Measurements from ENCODE around the gene ATP6V1C2.
"Not testable (repeated sequence)": the region's sequence is repeated elsewhere in the genome, so short reads cannot be mapped to it uniquely, and the experiment has no call there.

ATP6V1C2 gene

GRCh38 chr2:10814571-10815331 is 93.3 kb downstream of the ATP6V1C2 start:
- no peaks in the 10 kb centered on the region for H3K27me3 ChIP-seq (ENCODE audit: insufficient read depth, low read length)
- WGBS: 78% methylated on average over 16 of the region's 16 CpGs
- H3K27ac ChIP-seq (ENCODE audit: low read depth, low read length): peak overlapping the region; percentile 9; the same call in 1 of the 2 replicates
- no peak overlapping the region for H3K4me3 ChIP-seq (ENCODE audit: low read length)
- H3K4me1 ChIP-seq (ENCODE audit: insufficient read depth, low read length): peaks cover 23% of the 10 kb centered on the region
- H3K9me3 ChIP-seq (ENCODE audit: insufficient read depth, low read depth, low read length): no peaks in the 10 kb centered on the region
- H3K36me3 ChIP-seq (ENCODE audit: insufficient read depth, low read length): peaks cover 7% of the 10 kb centered on the region; the same call in 1 of the 2 replicates
- H3K9ac ChIP-seq (ENCODE audit: low read depth, low read length): 0 out of 2 replicates have a peak overlapping the region, but pooled peaks have one; percentile 19

- no peak overlapping the region for H3K9ac ChIP-seq (ENCODE audit: low read depth, low read length)
- WGBS: 43% methylated on average over 5 of the region's 5 CpGs
- H3K9me3 ChIP-seq (ENCODE audit: insufficient read depth, low read depth, low read length): no peaks in the 10 kb centered on the region
- H3K27me3 ChIP-seq (ENCODE audit: insufficient read depth, low read length): no peaks in the 10 kb centered on the region
- H3K27ac ChIP-seq (ENCODE audit: low read depth, low read length): no peak overlapping the region
- H3K4me3 ChIP-seq (ENCODE audit: low read length): no peak overlapping the region
- H3K4me1 ChIP-seq (ENCODE audit: insufficient read depth, low read length): peaks cover 9% of the 10 kb centered on the region
- no peaks in the 10 kb centered on the region for H3K36me3 ChIP-seq (ENCODE audit: insufficient read depth, low read length)
Measured at GRCh38 chr2:10817413-10817812, 96.0 kb downstream of the ATP6V1C2 start.

GRCh38 chr2:10818305-10818704 is 96.9 kb downstream of the ATP6V1C2 start:
- H3K36me3 ChIP-seq (ENCODE audit: insufficient read depth, low read length); H3K27me3 ChIP-seq (ENCODE audit: insufficient read depth, low read length); H3K9ac ChIP-seq (ENCODE audit: low read depth, low read length); H3K4me1 ChIP-seq (ENCODE audit: insufficient read depth, low read length); H3K4me3 ChIP-seq (ENCODE audit: low read length); H3K27ac ChIP-seq (ENCODE audit: low read depth, low read length); H3K9me3 ChIP-seq (ENCODE audit: insufficient read depth, low read depth, low read length): not testable (repeated sequence)
- 96% methylated on average over 2 of the region's 3 CpGs for WGBS

GRCh38 chr2:10818984-10819383 is 97.6 kb downstream of the ATP6V1C2 start:
- 79% methylated on average over 3 of the region's 3 CpGs for WGBS
- no peak overlapping the region for H3K4me3 ChIP-seq (ENCODE audit: low read length)
- no peaks in the 10 kb centered on the region for H3K36me3 ChIP-seq (ENCODE audit: insufficient read depth, low read length)
- H3K9ac ChIP-seq (ENCODE audit: low read depth, low read length): no peak overlapping the region
- H3K27ac ChIP-seq (ENCODE audit: low read depth, low read length): no peak overlapping the region
- no peaks in the 10 kb centered on the region for H3K27me3 ChIP-seq (ENCODE audit: insufficient read depth, low read length)
- H3K4me1 ChIP-seq (ENCODE audit: insufficient read depth, low read length): peaks cover 7% of the 10 kb centered on the region
- no peaks in the 10 kb centered on the region for H3K9me3 ChIP-seq (ENCODE audit: insufficient read depth, low read depth, low read length)

- Histone ChIP-seq H3K27ac (ENCODE audit: low read depth, low read length) (no peak overlapping the region), H3K9ac (ENCODE audit: low read depth, low read length) (no peak overlapping the region), H3K4me3 (ENCODE audit: low read length) (no peak overlapping the region), H3K4me1 (ENCODE audit: insufficient read depth, low read length) (no peaks in the 10 kb centered on the region), H3K9me3 (ENCODE audit: insufficient read depth, low read depth, low read length) (no peaks in the 10 kb centered on the region), H3K27me3 (ENCODE audit: insufficient read depth, low read length) (no peaks in the 10 kb centered on the region), H3K36me3 (ENCODE audit: insufficient read depth, low read length) (no peaks in the 10 kb centered on the region)
- WGBS: 94% methylated on average over 12 of the region's 12 CpGs
Measured at GRCh38 chr2:10819714-10820314, 98.4 kb downstream of the ATP6V1C2 start.

- Histone ChIP-seq H3K4me1 (ENCODE audit: insufficient read depth, low read length) (no peaks in the 10 kb centered on the region), H3K9me3 (ENCODE audit: insufficient read depth, low read depth, low read length) (no peaks in the 10 kb centered on the region), H3K36me3 (ENCODE audit: insufficient read depth, low read length) (no peaks in the 10 kb centered on the region), H3K27me3 (ENCODE audit: insufficient read depth, low read length) (no peaks in the 10 kb centered on the region), H3K9ac (ENCODE audit: low read depth, low read length) (no peak overlapping the region), H3K4me3 (ENCODE audit: low read length) (no peak overlapping the region), H3K27ac (ENCODE audit: low read depth, low read length) (no peak overlapping the region)
- WGBS: 90% methylated on average over 8 of the region's 8 CpGs
Measured at GRCh38 chr2:10820562-10820961, 99.1 kb downstream of the ATP6V1C2 start.

GRCh38 chr2:10820978-10821695 is 99.7 kb downstream of the ATP6V1C2 start:
- no peak overlapping the region for H3K9ac ChIP-seq (ENCODE audit: low read depth, low read length)
- no peaks in the 10 kb centered on the region for H3K36me3 ChIP-seq (ENCODE audit: insufficient read depth, low read length)
- H3K27me3 ChIP-seq (ENCODE audit: insufficient read depth, low read length): no peaks in the 10 kb centered on the region
- H3K9me3 ChIP-seq (ENCODE audit: insufficient read depth, low read depth, low read length): no peaks in the 10 kb centered on the region
- no peak overlapping the region for H3K27ac ChIP-seq (ENCODE audit: low read depth, low read length)
- H3K4me3 ChIP-seq (ENCODE audit: low read length): no peak overlapping the region
- H3K4me1 ChIP-seq (ENCODE audit: insufficient read depth, low read length): no peaks in the 10 kb centered on the region
- WGBS: 89% methylated on average over 13 of the region's 13 CpGs

- Histone ChIP-seq H3K27ac (ENCODE audit: low read depth, low read length) (no peak overlapping the region), H3K4me1 (ENCODE audit: insufficient read depth, low read length) (no peaks in the 10 kb centered on the region), H3K9me3 (ENCODE audit: insufficient read depth, low read depth, low read length) (no peaks in the 10 kb centered on the region), H3K36me3 (ENCODE audit: insufficient read depth, low read length) (no peaks in the 10 kb centered on the region), H3K4me3 (ENCODE audit: low read length) (no peak overlapping the region), H3K27me3 (ENCODE audit: insufficient read depth, low read length) (no peaks in the 10 kb centered on the region), H3K9ac (ENCODE audit: low read depth, low read length) (no peak overlapping the region)
- WGBS: 97% methylated on average over 4 of the region's 4 CpGs
Measured at GRCh38 chr2:10824191-10824590, 102.8 kb downstream of the ATP6V1C2 start.

GRCh38 chr2:10826026-10826425 is 104.6 kb downstream of the ATP6V1C2 start:
- no peak overlapping the region for H3K4me3 ChIP-seq (ENCODE audit: low read length)
- H3K27me3 ChIP-seq (ENCODE audit: insufficient read depth, low read length): no peaks in the 10 kb centered on the region
- 88% methylated on average over 7 of the region's 8 CpGs for WGBS
- H3K4me1 ChIP-seq (ENCODE audit: insufficient read depth, low read length): no peaks in the 10 kb centered on the region
- no peaks in the 10 kb centered on the region for H3K36me3 ChIP-seq (ENCODE audit: insufficient read depth, low read length)
- no peaks in the 10 kb centered on the region for H3K9me3 ChIP-seq (ENCODE audit: insufficient read depth, low read depth, low read length)
- no peak overlapping the region for H3K9ac ChIP-seq (ENCODE audit: low read depth, low read length)
- H3K27ac ChIP-seq (ENCODE audit: low read depth, low read length): no peak overlapping the region

- Histone ChIP-seq H3K4me1 (ENCODE audit: insufficient read depth, low read length) (0 out of 2 replicates have a peak, but pooled peaks cover 2% of the 10 kb centered on the region), H3K9ac (ENCODE audit: low read depth, low read length) (no peak overlapping the region), H3K36me3 (ENCODE audit: insufficient read depth, low read length) (no peaks in the 10 kb centered on the region), H3K27ac (ENCODE audit: low read depth, low read length) (no peak overlapping the region), H3K9me3 (ENCODE audit: insufficient read depth, low read depth, low read length) (no peaks in the 10 kb centered on the region), H3K4me3 (ENCODE audit: low read length) (no peak overlapping the region), H3K27me3 (ENCODE audit: insufficient read depth, low read length) (no peaks in the 10 kb centered on the region)
- 86% methylated on average over 7 of the region's 8 CpGs for WGBS
Measured at GRCh38 chr2:10826625-10827024, 105.2 kb downstream of the ATP6V1C2 start.

- WGBS: 90% methylated on average over 11 of the region's 11 CpGs
- Histone ChIP-seq H3K27ac (ENCODE audit: low read depth, low read length) (no peak overlapping the region), H3K36me3 (ENCODE audit: insufficient read depth, low read length) (no peaks in the 10 kb centered on the region), H3K9me3 (ENCODE audit: insufficient read depth, low read depth, low read length) (no peaks in the 10 kb centered on the region), H3K9ac (ENCODE audit: low read depth, low read length) (no peak overlapping the region), H3K4me1 (ENCODE audit: insufficient read depth, low read length) (peaks cover 6% of the 10 kb centered on the region; the same call in 1 of the 2 replicates), H3K4me3 (ENCODE audit: low read length) (no peak overlapping the region), H3K27me3 (ENCODE audit: insufficient read depth, low read length) (peaks cover 7% of the 10 kb centered on the region; the same call in 1 of the 2 replicates)
Measured at GRCh38 chr2:10828346-10828745, 106.9 kb downstream of the ATP6V1C2 start.

Data from HUES64 (cell line).